Suprapubic skin (tissue), 4 donors: Measurements from ENCODE around the gene KCNC2. TPM values are rescaled to one million over a fixed set of nuclear protein-coding genes. Genes with fewer than 3 reads are reported as not detected.

Experiments
- DNase-seq, 2 donors: peaks; one replicate each; pipeline ENCODE4 v3.0.0-alpha.2; 2019; ENCODE audit warnings: low spot score in 2 of 2
- H3K27ac ChIP-seq: fragments of 200-600 bp; sonication (generic); one replicate; pipeline ENCODE4 v1.5.1; 2019
- H3K27me3 ChIP-seq: fragments of 200-600 bp; sonication (generic); one replicate; pipeline ENCODE4 v1.5.1; 2019
- H3K36me3 ChIP-seq: fragments of 200-600 bp; sonication (generic); one replicate; pipeline ENCODE4 v1.5.1; 2019
- H3K4me1 ChIP-seq: fragments of 200-600 bp; sonication (generic); one replicate; pipeline ENCODE4 v1.5.1; 2019
- H3K4me3 ChIP-seq: fragments of 200-600 bp; sonication (generic); one replicate; pipeline ENCODE4 v1.5.1; 2019; ENCODE audit warnings: mild to moderate bottlenecking
- H3K9me3 ChIP-seq: fragments of 200-600 bp; sonication (generic); one replicate; pipeline ENCODE4 v1.5.1; 2019
- EP300 ChIP-seq: sonication (generic); formaldehyde crosslinking; IDR thresholded peaks from one replicate; pipeline ENCODE4 v1.6.1; 2017; ENCODE audit warnings: antibody characterized with exemption
- POLR2A ChIP-seq, 2 donors: fragments of 450-650 bp; IDR thresholded peaks; one replicate each; pipeline ENCODE4 v1.6.1; 2017; ENCODE audit warnings: antibody characterized with exemption in 2 of 2, mild to moderate bottlenecking in 2 of 2, moderate library complexity in 2 of 2
- POLR2AphosphoS5 ChIP-seq, 3 donors: sonication (generic); formaldehyde crosslinking; IDR thresholded peaks; one replicate each; pipeline ENCODE4 v1.6.1; 2017; ENCODE audit warnings: antibody characterized with exemption in 3 of 3
- WGBS: methylation state at CpG from one replicate; pipeline ENCODE4 v1.1.5; 2018; 5-methylcytosine and 5-hydroxymethylcytosine counted together
- total RNA-seq, 4 donors: library from RNA; depleted of rRNA; stranded (reverse); fragments of >200 nt; gene quantifications; one replicate each; pipeline ENCODE4 v1.1.0, GENCODE V29; 2016
- TF ChIP-seq, protein P1 (sequence below), 2 donors: fragments of 200-600 bp in 1 of 2; fragments of 450-650 bp in 1 of 2; sonication (generic) in 1 of 2; IDR thresholded peaks; one replicate each; pipeline ENCODE4 v1.5.1; 2016 to 2019; ENCODE audit warnings: antibody characterized with exemption in 2 of 2, mild to moderate bottlenecking in 1 of 2, moderate library complexity in 1 of 2

The KCNC2 gene
- total RNA-seq, 4 donors from 2014 or later: 0.21 TPM; not detected in 3

DNA sequence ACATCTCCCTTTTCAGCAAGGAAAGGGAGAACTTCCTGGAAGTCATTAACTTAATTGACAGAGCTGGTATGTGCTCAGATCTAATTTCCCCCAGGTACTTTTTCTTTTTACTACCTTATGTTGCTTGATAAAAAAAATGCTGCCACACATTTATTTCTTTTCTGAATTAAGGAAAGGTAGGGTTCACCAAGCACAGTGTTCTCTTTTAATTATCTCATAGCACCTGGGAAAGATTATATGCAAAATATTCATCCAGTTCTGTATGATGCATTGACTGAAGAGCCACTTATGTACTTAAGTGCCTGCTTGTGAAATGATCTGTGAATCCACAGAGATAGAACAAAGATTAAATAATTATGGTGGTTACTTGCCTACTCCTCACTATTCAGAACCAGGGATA, 25.1 kb downstream of the KCNC2 start:
- H3K27me3 ChIP-seq: no peaks in the 10 kb centered on the region
- DNase-seq: no peak
- TF ChIP-seq EP300 (no peak), POLR2AphosphoS5 (IDR thresholded peaks at IDR 0.05) (no peak), POLR2A (IDR thresholded peaks at IDR 0.05) (no peak)
- TF ChIP-seq, protein P1, sequence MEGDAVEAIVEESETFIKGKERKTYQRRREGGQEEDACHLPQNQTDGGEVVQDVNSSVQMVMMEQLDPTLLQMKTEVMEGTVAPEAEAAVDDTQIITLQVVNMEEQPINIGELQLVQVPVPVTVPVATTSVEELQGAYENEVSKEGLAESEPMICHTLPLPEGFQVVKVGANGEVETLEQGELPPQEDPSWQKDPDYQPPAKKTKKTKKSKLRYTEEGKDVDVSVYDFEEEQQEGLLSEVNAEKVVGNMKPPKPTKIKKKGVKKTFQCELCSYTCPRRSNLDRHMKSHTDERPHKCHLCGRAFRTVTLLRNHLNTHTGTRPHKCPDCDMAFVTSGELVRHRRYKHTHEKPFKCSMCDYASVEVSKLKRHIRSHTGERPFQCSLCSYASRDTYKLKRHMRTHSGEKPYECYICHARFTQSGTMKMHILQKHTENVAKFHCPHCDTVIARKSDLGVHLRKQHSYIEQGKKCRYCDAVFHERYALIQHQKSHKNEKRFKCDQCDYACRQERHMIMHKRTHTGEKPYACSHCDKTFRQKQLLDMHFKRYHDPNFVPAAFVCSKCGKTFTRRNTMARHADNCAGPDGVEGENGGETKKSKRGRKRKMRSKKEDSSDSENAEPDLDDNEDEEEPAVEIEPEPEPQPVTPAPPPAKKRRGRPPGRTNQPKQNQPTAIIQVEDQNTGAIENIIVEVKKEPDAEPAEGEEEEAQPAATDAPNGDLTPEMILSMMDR (IDR thresholded peaks at IDR 0.05): no peak
- no peaks in the 10 kb centered on the region for H3K36me3 ChIP-seq
- no peak overlapping the region for H3K4me3 ChIP-seq
- no peak overlapping the region for H3K27ac ChIP-seq
- H3K9me3 ChIP-seq: no peaks in the 10 kb centered on the region
- H3K4me1 ChIP-seq: no peaks in the 10 kb centered on the region

DNA sequence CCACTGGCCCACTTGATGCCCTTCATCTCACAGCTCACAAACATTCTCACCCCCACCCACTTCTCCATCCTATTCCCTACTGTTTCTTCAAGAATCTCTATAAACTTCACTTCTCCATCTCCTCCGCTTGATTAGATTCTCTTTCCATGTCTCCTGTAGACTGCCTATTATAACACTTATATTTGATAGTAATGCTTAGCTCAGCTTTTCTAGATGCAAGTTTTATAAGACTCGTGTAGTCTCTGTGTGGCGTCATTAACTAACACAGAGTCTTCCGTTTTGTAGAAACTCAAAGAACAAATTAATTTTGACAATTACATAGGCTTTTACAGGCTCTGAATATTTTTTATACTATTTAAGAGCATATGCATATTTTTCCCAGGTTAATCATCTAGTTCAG, 25.7 kb downstream of the KCNC2 start:
- Histone ChIP-seq H3K27ac (no peak overlapping the region), H3K9me3 (no peaks in the 10 kb centered on the region), H3K4me3 (no peak overlapping the region), H3K36me3 (no peaks in the 10 kb centered on the region), H3K27me3 (no peaks in the 10 kb centered on the region), H3K4me1 (no peaks in the 10 kb centered on the region)
- TF ChIP-seq POLR2A (IDR thresholded peaks at IDR 0.05): no peak
- TF ChIP-seq EP300: no peak
- TF ChIP-seq POLR2AphosphoS5 (IDR thresholded peaks at IDR 0.05): no peak
- TF ChIP-seq, protein P1 (IDR thresholded peaks at IDR 0.05): no peak
- WGBS: 69% methylated on average over 4 of the region's 4 CpGs
- DNase-seq: no peak

DNA sequence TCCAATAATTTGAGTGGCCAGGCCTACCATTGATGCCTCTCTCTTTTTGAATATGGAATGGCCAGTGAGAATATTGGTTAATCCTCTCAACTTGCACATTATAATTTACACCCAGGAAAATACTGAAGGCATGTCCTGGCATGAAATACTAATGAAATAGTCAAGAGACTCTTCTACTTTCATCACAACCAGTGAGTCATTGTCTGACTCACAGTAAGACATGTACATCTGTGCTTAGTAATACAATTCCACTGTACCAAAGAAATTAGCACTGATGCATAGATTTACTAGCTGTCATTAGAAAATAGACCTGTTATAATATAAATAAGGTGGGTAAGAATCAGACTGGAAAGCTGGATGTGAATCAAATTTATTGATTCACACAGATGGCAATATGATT, 31.6 kb downstream of the KCNC2 start:
- Histone ChIP-seq H3K9me3 (no peaks in the 10 kb centered on the region), H3K27ac (no peak overlapping the region), H3K4me1 (no peaks in the 10 kb centered on the region), H3K36me3 (no peaks in the 10 kb centered on the region), H3K4me3 (no peak overlapping the region), H3K27me3 (no peaks in the 10 kb centered on the region)
- no peak for DNase-seq
- no peak for TF ChIP-seq POLR2A (IDR thresholded peaks at IDR 0.05)
- TF ChIP-seq, protein P1 (IDR thresholded peaks at IDR 0.05): no peak
- TF ChIP-seq POLR2AphosphoS5 (IDR thresholded peaks at IDR 0.05): no peak
- no peak for TF ChIP-seq EP300

DNA sequence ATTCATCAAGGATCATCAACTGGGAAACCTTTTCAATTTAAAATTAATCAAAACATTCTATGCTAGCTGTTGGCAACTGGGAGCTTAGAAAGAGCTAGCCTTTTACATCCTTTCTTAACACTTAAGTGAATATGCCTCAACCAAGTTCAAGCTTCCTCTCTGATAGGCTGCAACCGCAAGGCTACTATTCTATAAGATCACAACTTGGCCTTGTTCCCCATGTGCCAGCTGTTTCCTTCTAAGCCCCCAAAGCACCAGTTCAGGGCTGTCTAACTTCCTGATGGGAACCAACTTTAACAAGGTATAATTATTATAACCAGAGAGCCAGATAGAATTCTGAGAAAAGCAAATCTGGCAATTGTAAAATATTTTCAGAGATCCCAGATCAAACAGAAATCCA, 37.0 kb downstream of the KCNC2 start:
- TF ChIP-seq, protein P1 (IDR thresholded peaks at IDR 0.05): no peak
- TF ChIP-seq POLR2A (IDR thresholded peaks at IDR 0.05) (no peak), EP300 (no peak), POLR2AphosphoS5 (IDR thresholded peaks at IDR 0.05) (no peak)
- whole genome bisulfite sequencing: 73% methylated on average over 1 of the region's 1 CpG

DNA sequence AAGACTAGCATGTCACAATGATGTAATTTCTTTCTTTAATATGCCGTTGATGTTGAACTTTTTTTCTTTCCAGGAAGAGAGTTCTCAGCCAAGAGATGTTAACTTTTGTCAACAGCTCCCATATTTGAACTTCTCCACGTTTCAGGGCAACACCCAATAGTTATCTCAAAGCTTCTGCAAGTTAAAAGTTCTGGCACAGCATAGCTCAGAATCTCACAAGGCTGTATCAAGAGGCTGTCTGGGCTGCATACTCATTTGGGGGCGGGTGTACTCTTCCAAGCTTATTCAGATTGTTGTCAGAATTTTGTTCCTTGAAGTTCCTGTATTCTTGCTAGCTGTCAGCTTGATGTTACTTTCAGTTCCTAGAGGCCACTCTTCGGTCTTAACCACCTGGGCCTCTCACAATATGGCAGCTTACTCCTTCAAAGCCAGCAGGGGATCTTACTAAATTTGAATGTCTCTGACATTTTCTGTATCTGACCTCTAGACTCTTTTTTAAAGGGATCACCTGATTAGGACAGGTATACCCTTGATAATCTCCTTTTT, 38.9 kb downstream of the KCNC2 start:
- DNase-seq: no peak
- 41% methylated on average over 4 of the region's 4 CpGs for WGBS
- H3K27me3 ChIP-seq: no peaks in the 10 kb centered on the region

More for the DNA sequence above, 37.0 kb downstream of the KCNC2 start:
- H3K27ac ChIP-seq: no peak overlapping the region
- no peaks in the 10 kb centered on the region for H3K36me3 ChIP-seq
- H3K27me3 ChIP-seq: no peaks in the 10 kb centered on the region
- no peak overlapping the region for H3K4me3 ChIP-seq
- DNase-seq: no peak
- no peaks in the 10 kb centered on the region for H3K9me3 ChIP-seq
- H3K4me1 ChIP-seq: no peaks in the 10 kb centered on the region

More for the DNA sequence above, 38.9 kb downstream of the KCNC2 start:
- Histone ChIP-seq H3K4me3 (no peak overlapping the region), H3K27ac (no peak overlapping the region), H3K9me3 (no peaks in the 10 kb centered on the region), H3K36me3 (no peaks in the 10 kb centered on the region), H3K4me1 (no peaks in the 10 kb centered on the region)
- TF ChIP-seq POLR2A (IDR thresholded peaks at IDR 0.05): no peak
- TF ChIP-seq EP300: no peak
- TF ChIP-seq POLR2AphosphoS5 (IDR thresholded peaks at IDR 0.05): no peak
- TF ChIP-seq, protein P1 (IDR thresholded peaks at IDR 0.05): no peak
